Liver (tissue), 9 donors: Measurements from ENCODE around the gene CYP11A1. TPM values are rescaled to one million over a fixed set of nuclear protein-coding genes. Genes with fewer than 3 reads are reported as not detected.

Source experiments
- DNase-seq: peaks from one replicate; pipeline ENCODE4 v3.0.0-alpha.2; 2017; ENCODE audit warnings: low spot score
- H3K27ac ChIP-seq, 2 donors: one replicate each; pipeline ENCODE4 v1.7.0; 2013; ENCODE audit warnings: inconsistent platforms in 2 of 2, low read length in 2 of 2, control low read depth in 1 of 2, low read depth in 1 of 2, mild to moderate bottlenecking in 1 of 2
- H3K27me3 ChIP-seq, 4 donors: one replicate each; pipeline versions ENCODE4 v1.6.1 to v1.7.0; 2013; ENCODE audit warnings: low read length in 3 of 4, inconsistent platforms in 1 of 4, mild to moderate bottlenecking in 1 of 4, moderate library complexity in 1 of 4; ENCODE audit not compliant: control insufficient read depth in 4 of 4, insufficient read depth in 4 of 4
- H3K36me3 ChIP-seq, 4 donors: one replicate each; pipeline versions ENCODE4 v1.6.1 to v1.7.0; 2013; ENCODE audit warnings: low read length in 3 of 4, mild to moderate bottlenecking in 3 of 4, low read depth in 1 of 4, moderate library complexity in 1 of 4; ENCODE audit not compliant: control insufficient read depth in 4 of 4, insufficient read depth in 3 of 4
- H3K4me1 ChIP-seq, 4 donors: one replicate each; pipeline versions ENCODE4 v1.6.1 to v1.7.0; 2013; ENCODE audit warnings: low read length in 3 of 4, mild to moderate bottlenecking in 3 of 4, moderate library complexity in 1 of 4; ENCODE audit not compliant: control insufficient read depth in 4 of 4, insufficient read depth in 4 of 4
- H3K4me3 ChIP-seq, 3 donors: one replicate each; pipeline versions ENCODE4 v1.6.1 to v1.7.0; 2013; ENCODE audit warnings: low read length in 3 of 3, control low read depth in 1 of 3, low read depth in 1 of 3, mild to moderate bottlenecking in 1 of 3
- H3K9ac ChIP-seq, 2 donors: one replicate each; pipeline ENCODE4 v1.7.0; 2013; ENCODE audit warnings: low read length in 2 of 2, mild to moderate bottlenecking in 2 of 2, moderate library complexity in 2 of 2, control low read depth in 1 of 2, low read depth in 1 of 2
- H3K9me3 ChIP-seq, 4 donors: one replicate each; pipeline versions ENCODE4 v1.6.1 to v1.7.0; 2013; ENCODE audit warnings: low read length in 3 of 4; ENCODE audit not compliant: control insufficient read depth in 4 of 4
- EGR1 ChIP-seq, 2 donors: IDR thresholded peaks; 2 replicates each; pipeline ENCODE4 v1.6.1; 2016 to 2018; ENCODE audit warnings: antibody characterized with exemption in 2 of 2, low read depth in 2 of 2
- FOXA1 ChIP-seq: IDR thresholded peaks from 2 replicates; pipeline ENCODE4 v1.6.1; 2016; ENCODE audit warnings: antibody characterized with exemption
- FOXA2 ChIP-seq: IDR thresholded peaks from 2 replicates; pipeline ENCODE4 v1.6.1; 2016; ENCODE audit warnings: antibody characterized with exemption
- GABPA ChIP-seq, 2 donors: IDR thresholded peaks in 1 of 2; conservative IDR thresholded peaks in 1 of 2; 2 replicates each; pipeline ENCODE4 v1.6.1; 2016; ENCODE audit warnings: antibody characterized with exemption in 2 of 2, mild to moderate bottlenecking in 1 of 2, moderate library complexity in 1 of 2
- HNF4A ChIP-seq, 2 donors: conservative IDR thresholded peaks; 2 replicates each; pipeline ENCODE4 v1.6.1; 2016; ENCODE audit warnings: antibody characterized with exemption in 2 of 2, mild to moderate bottlenecking in 2 of 2
- HNF4G ChIP-seq: IDR thresholded peaks from 2 replicates; pipeline ENCODE4 v1.6.1; 2016; ENCODE audit warnings: antibody characterized with exemption
- JUND ChIP-seq, 2 donors: IDR thresholded peaks; 2 replicates each; pipeline ENCODE4 v1.6.1; 2016; ENCODE audit warnings: antibody characterized with exemption in 2 of 2
- NR2F2 ChIP-seq: IDR thresholded peaks from 2 replicates; pipeline ENCODE4 v1.6.1; 2016; ENCODE audit warnings: antibody characterized with exemption
- RAD21 ChIP-seq, 2 donors: IDR thresholded peaks; 2 replicates each; pipeline ENCODE4 v1.6.1; 2016; ENCODE audit warnings: antibody characterized with exemption in 2 of 2, mild to moderate bottlenecking in 2 of 2
- RXRA ChIP-seq, 2 donors: IDR thresholded peaks; 2 replicates each; pipeline ENCODE4 v1.6.1; 2017 to 2018; ENCODE audit warnings: antibody characterized with exemption in 2 of 2, mild to moderate bottlenecking in 1 of 2
- SP1 ChIP-seq: IDR thresholded peaks from 2 replicates; pipeline ENCODE4 v1.6.1; 2018; ENCODE audit warnings: antibody characterized with exemption, mild to moderate bottlenecking
- TAF1 ChIP-seq: conservative IDR thresholded peaks from 2 replicates; pipeline ENCODE4 v1.6.1; 2016; ENCODE audit warnings: antibody characterized with exemption, mild to moderate bottlenecking
- YY1 ChIP-seq: IDR thresholded peaks from 2 replicates; pipeline ENCODE4 v1.6.1; 2016; ENCODE audit warnings: antibody characterized with exemption, mild to moderate bottlenecking
- WGBS: extraction: QIAGEN DNeasy Blood & Tissue Kit; methylation state at CpG from one replicate; pipeline ENCODE4 v1.1.7; 2013; 5-methylcytosine and 5-hydroxymethylcytosine counted together
- polyA plus RNA-seq, 2 donors: library from polyadenylated mRNA; stranded (reverse) in 1 of 2; unstranded in 1 of 2; fragments of 200-250 nt in 1 of 2; fragments of >200 nt in 1 of 2; fragmentation: Nextera tagmentation in 1 of 2; extraction: Ambion mirVana in 1 of 2; gene quantifications; one replicate each; pipeline versions ENCODE4 v1.2.1 to v1.2.3, GENCODE V29; 2013 to 2015
- total RNA-seq, 2 donors: library from RNA; depleted of rRNA; stranded (reverse); fragments of >200 nt; gene quantifications; one replicate each; pipeline ENCODE4 v1.2.3, GENCODE V29; 2014
- TF ChIP-seq, protein P1 (sequence below): fragments of 150-350 bp; IDR thresholded peaks from 2 replicates; pipeline ENCODE4 v1.5.1; 2017; ENCODE audit warnings: improper control_type of control experiment, low read depth, low read length; ENCODE audit not compliant: missing input control
- TF ChIP-seq, protein P2 (sequence below): IDR thresholded peaks from 2 replicates; pipeline ENCODE4 v1.6.1; 2016; ENCODE audit warnings: antibody characterized with exemption
- donor health status: healthy.
- donor health status: healthy.
- donor health status: healthy.
- donor health status: healthy.
- donor health status: healthy.

Gene CYP11A1
- total and polyA plus RNA-seq, 4 donors, result 0.47 to 2.3 (median 1.9) TPM

DNA sequence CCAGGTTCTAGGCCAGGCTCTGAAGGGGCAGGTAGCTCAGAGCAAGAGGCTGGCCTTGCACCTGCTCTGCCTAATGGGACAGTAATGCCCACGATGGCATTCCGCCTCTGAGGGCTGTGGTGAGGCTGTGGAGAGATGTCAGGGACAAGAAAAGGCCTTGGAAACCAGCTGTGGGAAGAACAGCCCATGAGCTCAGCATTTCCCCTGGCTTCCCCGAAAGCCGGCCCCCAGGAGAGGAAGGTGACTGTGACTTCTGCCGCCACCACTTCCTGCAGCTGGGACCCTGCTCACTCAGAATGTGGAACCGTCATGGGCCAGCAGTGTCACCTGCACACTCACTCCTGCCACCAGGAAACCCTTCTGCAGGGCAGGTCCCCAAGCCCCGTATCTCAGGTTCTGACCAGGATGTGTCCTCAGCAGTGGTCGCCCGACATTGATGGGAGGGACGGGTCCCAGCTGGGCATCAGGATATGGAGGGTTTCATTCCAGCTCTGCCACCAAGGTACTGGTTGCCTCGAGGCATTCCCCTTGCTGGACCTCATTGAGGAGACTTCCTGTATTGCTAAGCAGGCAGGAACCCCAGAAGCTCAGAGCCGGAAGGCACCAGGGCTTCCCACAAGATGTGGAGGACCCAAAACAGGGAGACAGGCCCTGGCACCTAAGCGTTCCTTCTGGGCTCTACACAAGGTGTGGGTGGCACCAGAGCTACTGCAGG lies 35.6 kb upstream of the CYP11A1 start:
- Histone ChIP-seq H3K27me3 (no peaks in the 10 kb centered on the region), H3K9me3 (no peaks in the 10 kb centered on the region), H3K4me1 (peaks cover 0 to 3% (median 0%) of the 10 kb centered on the region in 4 donors), H3K36me3 (no peaks in the 10 kb centered on the region), H3K4me3 (no peak overlapping the region), H3K9ac (no peak overlapping the region), H3K27ac (no peak overlapping the region)
- 66% methylated on average over 13 of the region's 13 CpGs for WGBS
- TF ChIP-seq GABPA (IDR thresholded peaks at IDR 0.05 in 1 of 2, conservative IDR thresholded peaks at IDR 0.05 in 1 of 2), result no peak
- TF ChIP-seq, protein P1, sequence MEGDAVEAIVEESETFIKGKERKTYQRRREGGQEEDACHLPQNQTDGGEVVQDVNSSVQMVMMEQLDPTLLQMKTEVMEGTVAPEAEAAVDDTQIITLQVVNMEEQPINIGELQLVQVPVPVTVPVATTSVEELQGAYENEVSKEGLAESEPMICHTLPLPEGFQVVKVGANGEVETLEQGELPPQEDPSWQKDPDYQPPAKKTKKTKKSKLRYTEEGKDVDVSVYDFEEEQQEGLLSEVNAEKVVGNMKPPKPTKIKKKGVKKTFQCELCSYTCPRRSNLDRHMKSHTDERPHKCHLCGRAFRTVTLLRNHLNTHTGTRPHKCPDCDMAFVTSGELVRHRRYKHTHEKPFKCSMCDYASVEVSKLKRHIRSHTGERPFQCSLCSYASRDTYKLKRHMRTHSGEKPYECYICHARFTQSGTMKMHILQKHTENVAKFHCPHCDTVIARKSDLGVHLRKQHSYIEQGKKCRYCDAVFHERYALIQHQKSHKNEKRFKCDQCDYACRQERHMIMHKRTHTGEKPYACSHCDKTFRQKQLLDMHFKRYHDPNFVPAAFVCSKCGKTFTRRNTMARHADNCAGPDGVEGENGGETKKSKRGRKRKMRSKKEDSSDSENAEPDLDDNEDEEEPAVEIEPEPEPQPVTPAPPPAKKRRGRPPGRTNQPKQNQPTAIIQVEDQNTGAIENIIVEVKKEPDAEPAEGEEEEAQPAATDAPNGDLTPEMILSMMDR, result no peak
- no peak for TF ChIP-seq YY1
- no peak for TF ChIP-seq HNF4G
- no peak for TF ChIP-seq JUND (IDR thresholded peaks at IDR 0.05)
- TF ChIP-seq SP1, result no peak
- no peak for TF ChIP-seq EGR1 (IDR thresholded peaks at IDR 0.05; ENCODE audit: low read depth in 2 of 2)
- no peak for TF ChIP-seq NR2F2
- no peak for TF ChIP-seq FOXA1
- no peak for TF ChIP-seq FOXA2
- TF ChIP-seq HNF4A (conservative IDR thresholded peaks at IDR 0.05), result no peak
- TF ChIP-seq, protein P2, sequence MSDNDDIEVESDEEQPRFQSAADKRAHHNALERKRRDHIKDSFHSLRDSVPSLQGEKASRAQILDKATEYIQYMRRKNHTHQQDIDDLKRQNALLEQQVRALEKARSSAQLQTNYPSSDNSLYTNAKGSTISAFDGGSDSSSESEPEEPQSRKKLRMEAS, result no peak
- no peak for TF ChIP-seq RXRA (IDR thresholded peaks at IDR 0.05)
- TF ChIP-seq TAF1, result no peak
- TF ChIP-seq RAD21 (IDR thresholded peaks at IDR 0.05), result no peak
- DNase-seq, result no peak

DNA sequence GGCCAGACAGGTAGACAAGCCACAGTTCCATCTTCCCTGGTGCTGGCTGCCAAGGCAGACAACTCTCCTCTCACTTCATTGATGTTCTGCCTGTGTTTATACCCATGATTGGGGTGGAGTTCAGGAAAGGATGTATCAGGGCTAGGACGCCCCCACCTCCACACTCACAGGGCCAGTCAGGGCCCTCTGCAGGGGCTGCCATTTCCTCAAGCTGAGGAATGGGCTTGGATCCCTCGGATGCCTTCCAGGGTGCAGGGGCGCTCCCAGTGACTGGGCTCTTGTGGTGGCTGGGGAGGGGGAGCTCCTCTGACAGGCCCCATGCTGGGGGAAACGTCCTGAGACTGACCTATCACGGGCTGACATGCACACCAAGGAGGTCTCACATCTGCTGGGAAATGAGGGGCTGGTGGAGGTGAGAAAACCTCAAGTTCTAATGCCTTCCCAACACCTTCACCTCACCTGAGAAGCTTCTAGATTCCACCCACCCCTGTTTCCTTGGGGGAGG lies 34.9 kb upstream of the CYP11A1 start:
- Histone ChIP-seq H3K4me1 (peaks cover 0 to 3% (median 0%) of the 10 kb centered on the region in 4 donors), H3K27ac (no peak overlapping the region), H3K9ac (no peak overlapping the region), H3K9me3 (no peaks in the 10 kb centered on the region), H3K4me3 (no peak overlapping the region), H3K36me3 (no peaks in the 10 kb centered on the region), H3K27me3 (no peaks in the 10 kb centered on the region)
- WGBS, result 72% methylated on average over 5 of the region's 5 CpGs
- TF ChIP-seq FOXA2, result no peak
- no peak for TF ChIP-seq FOXA1
- TF ChIP-seq GABPA (IDR thresholded peaks at IDR 0.05 in 1 of 2, conservative IDR thresholded peaks at IDR 0.05 in 1 of 2), result no peak
- TF ChIP-seq, protein P2, result no peak
- no peak for TF ChIP-seq SP1
- TF ChIP-seq HNF4G, result no peak
- TF ChIP-seq, protein P1, result no peak
- TF ChIP-seq EGR1 (IDR thresholded peaks at IDR 0.05; ENCODE audit: low read depth in 2 of 2), result no peak
- no peak for TF ChIP-seq JUND (IDR thresholded peaks at IDR 0.05)
- no peak for DNase-seq
